Inflammatory macrophage treated with lipopolysaccharide for 4 hours (primary cell): ENCODE measurements around the gene FXYD6.
A peak's percentile ranks its signal among the peaks of the same experiment; 100 is the strongest.

Experiments used
- DNase-seq: peaks from one replicate; pipeline ENCODE4 v3.0.0-alpha.2; 2020

The FXYD6 gene

GRCh38 chr11:117909611-117910382 lies 33.3 kb upstream of the FXYD6 start:
- no peak for DNase-seq

- no peak for DNase-seq
Measured at GRCh38 chr11:117908959-117909610, 32.6 kb upstream of the FXYD6 start.

- DNase-seq = peak; percentile 37
Measured at GRCh38 chr11:117908109-117908895, 31.8 kb upstream of the FXYD6 start.

- DNase-seq = peak; percentile 97
Measured at GRCh38 chr11:117907276-117908108, 31.0 kb upstream of the FXYD6 start.

DNA sequence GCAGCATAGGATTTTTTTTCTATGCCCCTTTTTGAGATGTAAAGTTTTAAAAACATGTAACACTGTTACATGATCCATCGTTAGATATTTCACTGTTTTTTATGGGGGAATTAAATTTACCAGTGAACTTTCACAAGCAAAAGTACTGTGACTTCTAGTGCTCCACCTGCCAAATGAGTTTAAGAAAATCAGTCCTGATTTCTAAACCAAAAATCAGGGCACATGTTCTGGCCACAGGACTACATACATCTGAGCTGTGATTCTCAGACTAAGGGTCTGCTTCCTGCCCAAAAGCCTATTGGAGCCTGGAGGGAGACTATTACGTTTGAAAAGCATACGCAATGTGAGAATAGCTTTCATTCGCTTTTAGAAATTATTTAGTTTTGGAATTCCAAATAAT lies 30.3 kb upstream of the FXYD6 start:
- DNase-seq = no peak

GRCh38 chr11:117906126-117906525 lies 29.7 kb upstream of the FXYD6 start:
- no peak for DNase-seq

GRCh38 chr11:117905524-117905923 lies 29.1 kb upstream of the FXYD6 start:
- no peak for DNase-seq

DNA sequence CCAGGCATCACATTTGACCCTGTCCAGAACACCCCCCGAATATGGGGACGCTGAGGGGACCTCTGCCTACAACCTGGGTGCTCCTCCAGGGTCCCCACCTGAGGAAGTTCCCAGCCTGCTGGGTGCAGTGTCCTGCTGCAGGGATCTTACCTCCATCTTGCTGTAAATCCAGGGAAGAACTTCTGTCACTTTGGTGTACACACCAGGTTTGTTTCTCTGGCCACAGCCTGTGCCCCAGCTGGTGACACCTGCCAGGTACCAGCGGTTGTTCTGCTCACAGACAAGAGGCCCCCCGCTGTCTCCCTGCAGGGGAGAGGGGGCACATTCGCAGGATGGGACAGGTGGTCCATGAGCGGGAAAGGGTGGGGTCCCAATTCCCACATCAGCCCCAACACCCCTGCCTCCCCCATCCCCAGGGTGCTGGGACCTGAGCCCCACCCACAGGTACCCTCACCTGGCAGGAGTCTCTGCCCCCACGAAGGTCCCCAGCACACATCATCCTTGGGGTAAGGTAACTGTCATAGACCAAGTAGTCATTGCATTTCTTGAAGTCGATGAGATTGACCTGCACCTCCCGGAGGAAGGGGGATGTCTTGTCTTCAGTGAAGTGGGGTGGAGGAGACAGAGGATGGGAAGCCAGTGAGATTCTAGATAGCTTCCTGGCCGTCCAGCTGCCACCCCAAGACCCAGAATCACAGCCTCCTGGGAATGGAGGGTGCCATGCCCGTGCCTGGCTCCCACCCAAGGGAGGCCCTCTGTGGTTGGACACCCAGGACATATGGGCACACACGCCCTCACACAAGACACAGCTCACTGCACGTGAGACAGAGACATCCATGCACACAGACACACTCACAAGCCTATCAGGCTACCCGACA lies 27.3 kb upstream of the FXYD6 start:
- DNase-seq = no peak

DNA sequence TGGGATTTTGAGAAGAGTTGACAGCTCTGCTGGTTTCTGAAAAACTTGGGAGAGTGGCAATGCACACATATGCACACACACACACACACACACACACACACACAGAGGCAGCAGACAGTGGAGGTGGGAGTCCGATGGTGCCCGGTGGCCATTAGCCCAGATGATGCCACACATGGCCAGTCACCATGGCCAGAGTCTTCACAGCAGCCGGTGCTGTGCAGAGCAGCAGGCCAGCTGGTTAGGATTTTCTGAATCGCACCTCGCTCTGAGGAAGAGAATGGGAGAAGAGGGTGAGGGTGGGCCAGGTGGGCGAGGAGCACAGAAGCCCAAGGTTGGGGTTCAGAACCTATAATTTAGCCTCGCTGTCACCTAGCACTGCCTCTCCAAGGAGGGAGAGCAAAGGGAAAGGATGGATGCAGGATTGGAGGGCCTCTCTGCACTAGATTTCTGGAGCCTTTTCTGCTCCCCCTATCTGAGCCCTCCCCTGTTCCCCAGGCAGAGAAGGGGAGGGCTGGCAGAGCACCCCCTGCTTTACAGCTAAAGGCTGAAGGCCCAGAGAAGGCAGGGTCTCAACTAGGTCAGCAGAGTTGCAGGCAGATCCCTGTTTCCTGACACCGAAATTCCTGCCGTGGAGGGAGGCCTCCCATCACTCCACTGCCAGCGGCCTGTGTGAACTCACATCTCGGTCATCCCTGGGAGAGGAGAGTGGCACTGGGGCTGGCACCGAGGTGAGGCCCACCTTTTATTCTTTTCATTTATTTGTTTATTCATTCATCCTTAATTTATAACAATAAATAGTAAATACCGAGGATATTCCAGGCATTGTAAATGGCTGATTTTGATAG lies 25.8 kb upstream of the FXYD6 start:
- DNase-seq = no peak

GRCh38 chr11:117901601-117902000 lies 25.1 kb upstream of the FXYD6 start:
- DNase-seq = no peak

GRCh38 chr11:117900720-117901440 lies 24.4 kb upstream of the FXYD6 start:
- DNase-seq = no peak

- DNase-seq = peak; percentile 27
Measured at GRCh38 chr11:117900121-117900648, 23.7 kb upstream of the FXYD6 start.

DNA sequence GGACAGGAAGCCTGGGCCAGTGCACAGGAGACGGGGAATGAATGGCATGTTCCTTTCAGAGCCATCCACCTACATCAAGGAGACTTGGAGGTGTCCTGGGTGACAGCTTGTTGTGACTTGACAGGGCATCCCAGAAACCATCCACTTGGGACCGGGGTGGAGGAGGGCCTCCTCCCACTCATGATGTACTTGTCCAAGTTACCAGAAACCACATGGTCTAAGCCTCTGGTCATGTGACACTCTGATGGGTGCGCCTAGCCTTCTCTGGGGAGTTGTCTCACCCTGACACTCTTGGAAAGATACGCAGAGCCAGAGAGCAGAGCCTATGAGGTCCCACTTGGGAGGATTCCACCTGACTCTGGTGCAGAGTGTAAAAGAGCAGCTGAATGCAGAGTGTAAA lies 21.6 kb upstream of the FXYD6 start:
- no peak for DNase-seq

GRCh38 chr11:117892651-117893050 lies 16.2 kb upstream of the FXYD6 start:
- no peak for DNase-seq

- DNase-seq = no peak
Measured at GRCh38 chr11:117891362-117891761, 14.9 kb upstream of the FXYD6 start.

DNA sequence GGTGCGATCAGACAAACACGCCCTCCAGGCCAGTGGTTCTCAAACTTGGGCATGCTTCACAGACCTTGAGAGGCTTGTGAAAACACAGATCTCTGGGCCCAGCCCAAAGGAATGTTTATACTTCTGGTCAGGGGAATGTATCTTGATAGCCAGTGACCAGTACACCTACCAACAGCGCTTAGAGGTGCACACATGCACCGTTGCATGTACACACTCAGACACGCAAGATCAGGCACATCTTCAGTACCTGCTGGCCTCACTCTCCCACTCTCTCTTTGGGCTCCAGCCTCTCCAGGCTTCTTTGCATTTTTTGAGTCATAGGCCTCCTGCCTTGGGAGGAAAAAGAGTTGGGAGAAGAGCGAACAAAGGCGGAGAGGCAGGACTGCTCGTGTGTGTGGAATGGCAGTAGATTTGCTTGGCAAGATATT lies 11.7 kb upstream of the FXYD6 start:
- no peak for DNase-seq

- DNase-seq = no peak
Measured at GRCh38 chr11:117887431-117888138, 11.1 kb upstream of the FXYD6 start.

- DNase-seq = no peak
Measured at GRCh38 chr11:117885777-117886176, 9.3 kb upstream of the FXYD6 start.

GRCh38 chr11:117884994-117885393 lies 8.5 kb upstream of the FXYD6 start:
- no peak for DNase-seq
